Naive thymus-derived CD4-positive, alpha-beta T cell (primary cell): ENCODE results near the gene GLP1R. TPM values are rescaled to one million over a fixed set of nuclear protein-coding genes. Genes with fewer than 3 reads are reported as not detected.
"Not testable (repeated sequence)": the region's sequence is repeated elsewhere in the genome, so short reads cannot be mapped to it uniquely, and the experiment has no call there.

Experiments
- ATAC-seq: fragments of 150-1000 bp; cut with Tn5 transposase; 2 replicates; pipeline ENCODE4 v1.10.0; 2021; ENCODE audit warnings: mild to moderate bottlenecking, moderate library complexity
- CTCF ChIA-PET: fragments of 350-600 bp; sonication (Branson Sonifier 250); formaldehyde crosslinking; loops from one replicate; lab custom pipeline; 2021; ENCODE audit warnings: antibody characterized with exemption; lab: Charles Lee
- POLR2A ChIA-PET: fragments of 350-600 bp; sonication (Branson Sonifier 250); formaldehyde crosslinking; loops from one replicate; lab custom pipeline; 2021; ENCODE audit warnings: antibody characterized with exemption, inconsistent platforms; lab: Charles Lee
- DNase-seq, 9 donors: peaks; one replicate each; pipeline versions ENCODE4 v3.0.0 to v3.0.0-alpha.2; 2020 to 2022; ENCODE audit warnings: mixed read lengths in 1 of 9
- H3K27ac ChIP-seq: one replicate; pipeline ENCODE4 v1.7.0; 2013; ENCODE audit warnings: mild to moderate bottlenecking, low read depth, low read length, moderate library complexity
- H3K27me3 ChIP-seq, 2 donors: one replicate each; pipeline ENCODE4 v1.7.0; 2013; ENCODE audit warnings: low read length in 2 of 2, mild to moderate bottlenecking in 2 of 2, moderate library complexity in 2 of 2; ENCODE audit not compliant: control insufficient read depth in 2 of 2, insufficient read depth in 2 of 2
- H3K36me3 ChIP-seq, 3 experiments: 1 replicate in 2 of 3; 2 replicates in 1 of 3; pipeline ENCODE4 v1.7.0; 2013; ENCODE audit warnings: low read length in 3 of 3, mild to moderate bottlenecking in 3 of 3, moderate library complexity in 1 of 3; ENCODE audit not compliant: insufficient read depth in 3 of 3, control insufficient read depth in 2 of 3
- H3K4me1 ChIP-seq, 2 donors: one replicate each; pipeline ENCODE4 v1.7.0; 2013; ENCODE audit warnings: low read length in 2 of 2, mild to moderate bottlenecking in 2 of 2, moderate library complexity in 1 of 2; ENCODE audit not compliant: control insufficient read depth in 2 of 2, insufficient read depth in 2 of 2
- H3K4me3 ChIP-seq: 2 replicates; pipeline ENCODE4 v1.7.0; 2013; ENCODE audit warnings: mild to moderate bottlenecking, low read length
- H3K9me3 ChIP-seq, 3 experiments: 1 replicate in 2 of 3; 2 replicates in 1 of 3; pipeline ENCODE4 v1.7.0; 2013; ENCODE audit warnings: low read length in 3 of 3; ENCODE audit not compliant: control insufficient read depth in 2 of 3
- H3K27ac Mint-ChIP-seq, 9 donors: one replicate each; pipeline ENCODE4 v1.8.0; 2020 to 2022; ENCODE audit warnings: mixed read lengths in 9 of 9, mild to moderate bottlenecking in 8 of 9, moderate library complexity in 5 of 9, inconsistent platforms in 2 of 9
- H3K27me3 Mint-ChIP-seq, 5 donors: one replicate each; pipeline ENCODE4 v1.8.0; 2021 to 2022; ENCODE audit warnings: mixed read lengths in 5 of 5, mild to moderate bottlenecking in 1 of 5
- H3K36me3 Mint-ChIP-seq, 5 donors: one replicate each; pipeline ENCODE4 v1.8.0; 2020 to 2022; ENCODE audit warnings: mixed read lengths in 5 of 5, mild to moderate bottlenecking in 3 of 5, inconsistent platforms in 1 of 5
- H3K4me1 Mint-ChIP-seq, 7 donors: one replicate each; pipeline ENCODE4 v1.8.0; 2020 to 2022; ENCODE audit warnings: mixed read lengths in 7 of 7, mild to moderate bottlenecking in 3 of 7, inconsistent platforms in 1 of 7
- H3K4me3 Mint-ChIP-seq, 10 donors: one replicate each; pipeline ENCODE4 v1.8.0; 2020 to 2022; ENCODE audit warnings: mild to moderate bottlenecking in 10 of 10, mixed read lengths in 10 of 10, moderate library complexity in 6 of 10, inconsistent platforms in 2 of 10
- H3K9me3 Mint-ChIP-seq, 11 donors: one replicate each; pipeline ENCODE4 v1.8.0; 2020 to 2022; ENCODE audit warnings: mixed read lengths in 11 of 11, mild to moderate bottlenecking in 4 of 11, inconsistent platforms in 1 of 11, moderate library complexity in 1 of 11
- intact Hi-C, 2 donors: fragments of 100-400 bp; cut with micrococcal nuclease; formaldehyde crosslinking; loops; one replicate each; pipeline ENCODE4 v1.15.1; 2023
- polyA plus RNA-seq, 2 donors: library from polyadenylated mRNA; unstranded; fragments of 300-500 nt; fragmentation: Illumina TruSeq; gene quantifications; one replicate each; pipeline ENCODE4 v1.2.3, GENCODE V29; 2021
- total RNA-seq, 6 experiments: library from RNA in 5 of 6; stranded (reverse) in 5 of 6; gene quantifications; 1 replicate in 5 of 6; 2 replicates in 1 of 6; pipeline ENCODE4 v1.2.3 and lab custom pipeline; 2021 to 2026

The GLP1R gene
- total and polyA plus RNA-seq, 7 experiments from 2014 or later: not detected

DNA sequence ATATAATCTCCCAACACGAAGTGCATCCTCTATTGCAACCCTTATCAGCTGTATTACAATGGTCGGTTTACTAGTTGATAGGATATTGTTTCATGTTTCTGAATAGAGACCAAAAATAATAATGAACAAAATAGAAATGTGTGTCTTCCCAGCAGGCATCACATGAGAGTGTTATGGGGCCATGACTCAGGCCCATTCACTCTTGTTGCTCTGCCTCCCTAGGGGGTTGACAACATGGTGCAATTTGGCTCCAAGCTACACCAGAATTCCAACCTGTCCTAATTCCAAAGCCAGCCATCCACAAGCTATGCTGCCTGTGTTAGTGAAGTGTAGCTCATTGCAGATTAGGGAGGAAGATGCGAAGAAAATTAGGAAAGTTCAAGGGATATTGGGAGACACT lies 79.5 kb downstream of the GLP1R start:
- no peaks in the 10 kb centered on the region for H3K4me1 ChIP-seq
- ChIA-PET POLR2A (no interaction called here), CTCF (no interaction called here)
- Mint-ChIP-seq H3K4me1 (no peaks in the 10 kb centered on the region), H3K27me3 (peaks cover 0 to 14% (median 0%) of the 10 kb centered on the region in 5 donors), H3K27ac (no peak overlapping the region), H3K9me3 (peaks cover 0 to 5% (median 0%) of the 10 kb centered on the region in 11 donors), H3K4me3 (no peak overlapping the region), H3K36me3 (peaks cover 0 to 8% (median 3%) of the 10 kb centered on the region in 5 donors)
- H3K9me3 ChIP-seq: no peaks in the 10 kb centered on the region
- no peak overlapping the region for H3K4me3 ChIP-seq
- intact Hi-C loops: no loop called here
- no peaks in the 10 kb centered on the region for H3K27me3 ChIP-seq
- no peak overlapping the region for H3K27ac ChIP-seq
- DNase-seq: no peak
- no peak for ATAC-seq
- H3K36me3 ChIP-seq: no peaks in the 10 kb centered on the region

DNA sequence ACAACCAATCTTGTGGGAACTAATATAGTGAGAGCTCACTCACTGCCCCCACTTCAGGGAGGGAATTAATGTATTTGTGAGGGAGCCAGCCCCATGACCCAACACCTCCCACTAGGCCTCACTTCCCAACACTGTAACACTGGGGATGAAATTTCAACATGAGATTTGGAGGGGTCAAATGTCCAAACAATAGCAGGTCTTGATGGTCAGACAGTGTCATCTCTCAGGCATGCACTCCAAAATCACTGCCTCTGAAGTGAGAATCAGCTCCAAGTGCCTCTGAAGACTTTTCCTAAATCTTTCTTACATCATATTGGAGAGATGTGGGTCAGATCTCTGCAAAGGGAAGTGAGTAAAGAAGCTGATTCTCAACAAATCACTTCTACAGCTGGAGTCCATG lies 80.3 kb downstream of the GLP1R start:
- no peak overlapping the region for H3K4me3 Mint-ChIP-seq
- Histone ChIP-seq H3K4me1 (no peaks in the 10 kb centered on the region), H3K27me3 (no peaks in the 10 kb centered on the region), H3K9me3 (no peaks in the 10 kb centered on the region), H3K36me3 (no peaks in the 10 kb centered on the region), H3K4me3 (no peak overlapping the region), H3K27ac (no peak overlapping the region)
- intact Hi-C loops: no loop called here
- ATAC-seq (no peak), DNase-seq (no peak)
- POLR2A ChIA-PET: interaction anchor here (1.0 kb wide), 1 partner anchor 14 kb away, joined by 3 read pairs; no protein-coding TSS in a partner anchor
- peaks cover 0 to 5% (median 0%) of the 10 kb centered on the region in 11 donors for H3K9me3 Mint-ChIP-seq
- no peaks in the 10 kb centered on the region for H3K4me1 Mint-ChIP-seq
- H3K27ac Mint-ChIP-seq: no peak overlapping the region
- peaks cover 0 to 12% (median 0%) of the 10 kb centered on the region in 5 donors for H3K27me3 Mint-ChIP-seq
- peaks cover 0 to 8% (median 3%) of the 10 kb centered on the region in 5 donors for H3K36me3 Mint-ChIP-seq
- CTCF ChIA-PET: no interaction called here

DNA sequence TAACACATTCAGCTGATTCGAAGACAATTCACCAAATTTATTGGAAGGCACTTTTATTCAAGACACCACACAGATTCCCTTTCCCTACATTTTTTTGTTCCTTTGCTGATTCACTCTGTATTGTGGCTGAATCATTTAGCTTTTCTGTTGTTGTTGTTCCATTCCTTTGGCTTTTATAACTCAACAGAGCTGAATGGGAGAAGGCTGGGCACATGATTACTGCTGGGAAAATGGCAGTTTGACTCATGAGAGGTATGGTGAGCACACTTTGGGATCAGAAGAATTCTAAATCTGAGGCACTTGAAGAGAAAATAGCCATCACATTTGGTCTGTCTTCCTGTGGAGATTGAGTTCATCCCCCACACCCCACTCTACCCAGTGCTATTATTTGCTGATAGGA lies 82.1 kb downstream of the GLP1R start:
- no peak for ATAC-seq
- H3K9me3 ChIP-seq: no peaks in the 10 kb centered on the region
- no peak overlapping the region for H3K27ac ChIP-seq
- no peaks in the 10 kb centered on the region for H3K4me1 ChIP-seq
- no peaks in the 10 kb centered on the region for H3K36me3 ChIP-seq
- no peaks in the 10 kb centered on the region for H3K27me3 ChIP-seq
- CTCF ChIA-PET: no interaction called here
- Mint-ChIP-seq H3K9me3 (peaks cover 0 to 5% (median 0%) of the 10 kb centered on the region in 11 donors), H3K27me3 (peaks cover 0 to 4% (median 0%) of the 10 kb centered on the region in 5 donors), H3K4me3 (no peak overlapping the region), H3K36me3 (peaks cover 0 to 8% (median 3%) of the 10 kb centered on the region in 5 donors), H3K4me1 (no peaks in the 10 kb centered on the region), H3K27ac (no peak overlapping the region)
- intact Hi-C loops: no loop called here
- POLR2A ChIA-PET: interaction anchor here (1.6 kb wide), 1 partner anchor 16 kb away, joined by 6 read pairs; the partner anchor contains the start of gene SAYSD1
- DNase-seq: no peak
- no peak overlapping the region for H3K4me3 ChIP-seq

DNA sequence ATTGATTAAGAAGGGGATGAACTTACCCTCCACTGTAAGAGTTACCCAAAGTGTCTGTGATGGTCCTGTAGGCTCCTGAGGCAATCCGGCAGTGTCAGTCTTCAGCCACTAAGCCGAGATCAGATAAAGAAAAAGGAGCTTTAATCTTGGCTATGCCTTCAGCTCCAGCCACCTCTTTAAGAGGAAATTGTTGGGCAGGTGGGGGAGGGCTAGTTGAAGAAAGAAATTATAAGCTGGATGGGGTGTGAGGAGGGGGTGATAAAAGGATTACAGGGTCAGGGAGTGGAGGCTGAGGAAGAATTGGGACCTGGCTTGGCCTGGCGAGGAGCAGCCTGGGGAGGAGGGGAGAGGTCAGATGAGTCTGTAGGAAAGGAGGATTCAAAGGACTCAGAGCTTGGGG lies 86.2 kb downstream of the GLP1R start:
- H3K4me1 ChIP-seq, H3K9me3 ChIP-seq, H3K36me3 Mint-ChIP-seq, H3K36me3 ChIP-seq, H3K27ac Mint-ChIP-seq, H3K4me3 Mint-ChIP-seq, CTCF ChIA-PET, ATAC-seq, intact Hi-C loops, H3K4me3 ChIP-seq, DNase-seq, H3K27me3 ChIP-seq, H3K27ac ChIP-seq, H3K4me1 Mint-ChIP-seq: not testable (repeated sequence)
- Mint-ChIP-seq H3K9me3 (peaks cover 0 to 34% (median 12%) of the 10 kb centered on the region in 11 donors), H3K27me3 (peaks cover 0 to 11% (median 4%) of the 10 kb centered on the region in 5 donors)
- POLR2A ChIA-PET: interaction anchor here (0.6 kb wide), 1 partner anchor 34 kb away, joined by 3 read pairs; no protein-coding TSS in a partner anchor

DNA sequence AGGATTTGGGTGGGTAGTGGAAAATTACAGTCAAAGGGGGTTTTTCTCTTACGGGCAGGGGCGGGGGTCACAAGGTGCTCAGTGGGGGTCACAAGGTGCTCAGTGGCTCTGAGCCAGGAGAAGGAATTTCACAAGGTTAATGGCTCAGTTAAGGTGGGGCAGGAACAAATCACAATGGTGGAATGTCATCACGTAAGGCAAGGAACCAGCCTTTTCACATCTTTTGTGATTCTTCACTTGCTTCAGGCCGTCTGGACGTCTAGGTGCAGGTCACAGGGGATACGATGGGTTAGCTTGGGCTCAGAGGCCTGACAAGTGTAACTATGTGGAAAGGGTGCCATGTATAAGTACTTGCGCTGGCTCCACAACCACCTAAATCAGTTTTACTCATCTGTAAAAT lies 87.6 kb downstream of the GLP1R start:
- intact Hi-C loops, H3K4me1 Mint-ChIP-seq, H3K27ac ChIP-seq, POLR2A ChIA-PET, H3K36me3 Mint-ChIP-seq, DNase-seq, ATAC-seq, H3K27me3 ChIP-seq, H3K4me1 ChIP-seq, H3K36me3 ChIP-seq, H3K4me3 Mint-ChIP-seq, CTCF ChIA-PET, H3K27ac Mint-ChIP-seq, H3K4me3 ChIP-seq, H3K9me3 ChIP-seq: not testable (repeated sequence)
- Mint-ChIP-seq H3K27me3 (peaks cover 8 to 12% (median 11%) of the 10 kb centered on the region in 5 donors), H3K9me3 (peaks cover 0 to 37% (median 12%) of the 10 kb centered on the region in 11 donors)

DNA sequence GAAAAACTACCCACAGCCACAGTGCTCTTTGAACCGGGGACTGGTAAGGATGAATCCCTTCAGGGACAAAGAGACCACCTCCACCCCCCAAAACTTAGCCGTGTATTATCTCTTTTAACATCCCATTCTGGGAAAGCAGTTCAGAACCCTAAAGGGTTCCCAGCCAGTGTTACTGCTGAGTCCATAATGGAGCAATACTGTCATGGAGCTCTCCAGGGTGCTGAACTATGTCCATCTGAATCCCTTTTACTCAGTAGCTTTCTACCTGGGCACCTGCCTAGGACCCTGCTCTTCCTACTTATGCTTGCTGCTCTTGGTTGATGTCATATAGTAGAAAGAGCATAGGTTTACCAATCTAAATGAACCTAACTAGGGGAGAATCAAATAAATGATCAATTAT lies 88.7 kb downstream of the GLP1R start:
- ChIA-PET POLR2A (no interaction called here), CTCF (interaction anchor here (1.0 kb wide), 1 partner anchor 166 kb away, joined by 3 read pairs; no protein-coding TSS in a partner anchor)
- H3K36me3 ChIP-seq: no peaks in the 10 kb centered on the region
- H3K27me3 Mint-ChIP-seq: peaks cover 8 to 13% (median 11%) of the 10 kb centered on the region in 5 donors
- no peak overlapping the region for H3K4me3 Mint-ChIP-seq
- peak; percentile 47 for ATAC-seq
- H3K9me3 Mint-ChIP-seq: peaks cover 0 to 37% (median 10%) of the 10 kb centered on the region in 11 donors
- intact Hi-C loops: no loop called here
- H3K9me3 ChIP-seq: no peaks in the 10 kb centered on the region
- H3K4me1 Mint-ChIP-seq: peaks cover 0 to 2% (median 0%) of the 10 kb centered on the region in 7 donors
- H3K4me1 ChIP-seq: no peaks in the 10 kb centered on the region
- peak in 6 of 9 donors; percentile 13 to 41 (median 28) for DNase-seq
- H3K36me3 Mint-ChIP-seq: peaks cover 0 to 6% (median 0%) of the 10 kb centered on the region in 5 donors
- H3K27ac ChIP-seq: no peak overlapping the region
- H3K27me3 ChIP-seq: no peaks in the 10 kb centered on the region
- no peak overlapping the region for H3K4me3 ChIP-seq
- no peak overlapping the region for H3K27ac Mint-ChIP-seq
